Stimulated activated naive CD8-positive, alpha-beta T cell treated with anti-CD3 and anti-CD28 coated beads, Interleukin-15, Interleukin-2, amounts not matched to agents 100 ng/mL and 50 ng/mL, for 24 hours (primary cell): ENCODE data around the gene MMP21.
A peak's percentile ranks its signal among the peaks of the same experiment; 100 is the strongest.

Source experiments
- H3K27ac Mint-ChIP-seq: one replicate; pipeline ENCODE4 v1.8.0; 2021; ENCODE audit warnings: mild to moderate bottlenecking, mixed read lengths
- H3K27me3 Mint-ChIP-seq: one replicate; pipeline ENCODE4 v1.8.0; 2021; ENCODE audit warnings: mixed read lengths
- H3K36me3 Mint-ChIP-seq: one replicate; pipeline ENCODE4 v1.8.0; 2021; ENCODE audit warnings: low read depth, mixed read lengths
- H3K4me1 Mint-ChIP-seq: one replicate; pipeline ENCODE4 v1.8.0; 2021; ENCODE audit warnings: low read depth, mixed read lengths
- H3K4me3 Mint-ChIP-seq: one replicate; pipeline ENCODE4 v1.8.0; 2021; ENCODE audit warnings: mild to moderate bottlenecking, mixed read lengths
- H3K9me3 Mint-ChIP-seq: one replicate; pipeline ENCODE4 v1.8.0; 2021; ENCODE audit warnings: mixed read lengths

Gene MMP21

DNA sequence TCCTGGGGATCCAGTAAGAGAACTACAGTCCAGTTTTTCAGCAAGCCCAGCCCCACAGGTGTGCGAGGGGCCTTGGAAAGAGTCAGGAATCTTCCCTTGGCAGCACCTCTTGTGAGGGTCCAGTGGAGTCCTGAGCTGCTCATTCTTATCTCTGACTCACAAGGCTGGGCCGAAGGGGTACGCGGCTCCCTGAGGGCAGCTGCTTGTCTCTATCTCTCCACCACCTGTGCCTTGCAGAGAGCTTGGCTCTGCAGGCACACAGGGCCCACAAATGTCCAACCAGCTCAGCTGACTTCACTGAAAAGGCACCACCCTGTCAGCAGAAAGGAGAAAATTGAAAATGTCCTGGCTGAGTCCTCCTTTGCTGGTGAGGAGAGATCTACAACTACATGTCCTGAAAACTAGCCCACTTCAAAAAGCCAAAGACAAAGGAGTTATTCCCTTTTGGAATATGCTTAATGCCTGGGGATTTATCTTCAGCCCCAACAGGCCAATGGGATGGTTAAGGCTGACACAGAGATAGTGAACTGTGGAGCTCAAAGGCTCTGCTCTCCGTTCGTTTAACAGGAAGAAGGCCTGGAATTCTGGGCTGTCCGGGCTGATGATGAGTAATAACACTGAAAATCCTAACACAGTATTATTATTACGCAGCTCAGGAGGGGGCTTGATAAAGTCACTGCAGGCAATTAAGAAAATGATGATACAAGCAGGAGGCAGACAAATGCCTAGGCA is 24.0 kb upstream of the MMP21 start:
- H3K4me3 Mint-ChIP-seq: no peak overlapping the region
- peaks cover 5% of the 10 kb centered on the region for H3K36me3 Mint-ChIP-seq
- H3K4me1 Mint-ChIP-seq: peaks cover 5% of the 10 kb centered on the region
- H3K27me3 Mint-ChIP-seq: no peaks in the 10 kb centered on the region
- no peaks in the 10 kb centered on the region for H3K9me3 Mint-ChIP-seq
- H3K27ac Mint-ChIP-seq: no peak overlapping the region

DNA sequence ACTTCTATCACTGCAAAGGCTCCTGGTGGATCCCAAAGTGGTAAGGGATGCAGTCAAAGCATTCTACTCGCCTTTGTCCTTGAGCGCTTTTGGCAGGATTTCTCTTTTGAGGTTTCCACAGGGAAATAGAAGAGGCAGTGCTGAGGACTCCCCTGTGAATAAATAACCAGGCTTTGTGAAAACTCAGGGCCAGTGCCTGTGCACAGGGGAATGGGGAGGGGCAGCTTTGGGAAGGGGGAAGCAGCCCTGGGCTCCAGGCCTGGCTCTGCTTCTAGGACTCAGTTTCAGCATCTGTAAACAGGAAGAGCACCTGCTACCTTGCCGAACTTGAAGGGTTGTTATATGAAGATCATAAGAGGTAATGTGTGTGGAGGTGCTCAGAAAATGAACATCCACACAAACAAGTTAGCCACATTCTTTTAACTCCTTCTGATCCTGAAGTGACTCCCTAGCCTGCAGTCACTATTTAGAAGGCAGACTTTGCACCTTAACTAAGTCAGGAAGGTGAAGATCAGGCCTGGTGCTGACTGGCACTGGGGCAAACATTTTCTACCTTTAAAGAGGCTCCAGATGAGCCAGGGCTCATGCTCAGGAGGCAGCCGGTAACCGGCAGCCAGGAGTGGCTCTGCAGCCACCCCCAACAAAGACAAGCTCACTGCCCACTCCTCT is 22.5 kb upstream of the MMP21 start:
- no peaks in the 10 kb centered on the region for H3K9me3 Mint-ChIP-seq
- peaks cover 14% of the 10 kb centered on the region for H3K36me3 Mint-ChIP-seq
- H3K27ac Mint-ChIP-seq: no peak overlapping the region
- H3K27me3 Mint-ChIP-seq: no peaks in the 10 kb centered on the region
- H3K4me3 Mint-ChIP-seq: no peak overlapping the region
- peaks cover 5% of the 10 kb centered on the region for H3K4me1 Mint-ChIP-seq

DNA sequence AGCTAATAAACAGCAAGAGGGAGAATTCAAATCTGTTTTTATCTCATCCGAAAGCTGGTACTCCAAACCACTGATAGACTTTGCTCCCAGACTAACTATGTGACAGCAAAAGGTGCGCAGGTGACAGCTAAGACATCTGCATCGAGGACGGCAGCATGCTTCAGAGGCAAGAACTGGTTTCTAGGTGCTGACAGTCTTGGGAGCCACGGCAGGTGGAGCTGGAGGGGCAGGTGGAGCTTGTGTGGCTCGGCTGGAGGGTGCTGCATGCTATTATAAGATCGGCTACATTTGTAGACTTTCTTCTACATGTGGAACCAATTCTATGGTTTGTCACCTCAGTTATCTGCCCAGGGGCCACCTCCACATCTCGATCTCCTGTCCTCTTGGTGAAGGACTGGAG is 21.8 kb upstream of the MMP21 start:
- peaks cover 14% of the 10 kb centered on the region for H3K36me3 Mint-ChIP-seq

DNA sequence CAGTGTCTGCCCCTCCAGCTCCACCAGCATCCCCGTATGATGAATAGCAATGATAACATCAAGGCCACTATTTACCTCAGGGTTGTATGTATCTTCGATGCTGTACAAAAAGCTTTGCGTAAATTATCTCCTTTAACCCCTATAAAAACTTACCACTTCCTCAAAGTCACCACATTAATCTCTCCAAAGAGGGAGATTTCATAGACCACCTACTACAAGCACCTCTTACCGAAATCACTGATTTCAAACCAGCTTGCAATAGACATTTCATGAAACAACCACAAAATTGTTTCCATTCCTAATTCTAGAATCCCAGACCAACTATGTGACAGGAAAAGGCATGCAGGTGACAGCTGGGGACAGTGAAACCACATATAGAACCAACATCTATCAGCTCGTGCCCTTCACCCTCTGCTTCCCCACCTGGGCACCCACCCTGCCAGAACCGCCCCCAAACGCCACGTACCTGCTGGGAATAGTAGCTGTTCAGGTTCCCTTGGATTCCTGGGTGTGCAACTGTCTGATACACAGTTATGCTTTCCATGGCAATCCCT is 20.1 kb upstream of the MMP21 start:
- no peak overlapping the region for H3K27ac Mint-ChIP-seq
- H3K9me3 Mint-ChIP-seq: no peaks in the 10 kb centered on the region

More for the DNA sequence above, 21.8 kb upstream of the MMP21 start:
- H3K4me1 Mint-ChIP-seq: no peaks in the 10 kb centered on the region
- H3K4me3 Mint-ChIP-seq: no peak overlapping the region
- H3K27me3 Mint-ChIP-seq: no peaks in the 10 kb centered on the region
- no peaks in the 10 kb centered on the region for H3K9me3 Mint-ChIP-seq
- H3K27ac Mint-ChIP-seq: no peak overlapping the region

DNA sequence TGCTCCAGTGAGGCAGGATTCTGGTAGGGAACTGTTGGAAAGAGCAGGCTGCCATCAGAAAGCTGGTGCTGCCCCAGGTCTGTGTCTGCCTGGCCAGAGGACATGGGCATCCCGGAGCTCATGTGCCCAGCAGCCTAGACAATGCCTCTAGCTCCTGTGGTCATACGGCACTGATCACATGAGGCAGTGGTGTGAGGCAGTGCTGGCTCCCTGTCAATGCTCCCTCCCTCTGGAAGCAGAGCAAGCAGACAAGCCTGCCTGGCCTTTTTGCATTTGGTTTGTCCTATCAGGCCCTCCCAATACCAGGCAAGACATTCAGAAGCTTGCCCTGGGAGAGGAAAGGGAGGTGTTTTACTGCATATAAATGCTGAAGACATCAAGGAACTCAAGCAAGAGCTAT is 19.5 kb upstream of the MMP21 start:
- H3K4me3 Mint-ChIP-seq: no peak overlapping the region

More for the DNA sequence above, 20.1 kb upstream of the MMP21 start:
- H3K4me3 Mint-ChIP-seq: no peak overlapping the region
- H3K36me3 Mint-ChIP-seq: peaks cover 17% of the 10 kb centered on the region
- H3K4me1 Mint-ChIP-seq: no peaks in the 10 kb centered on the region
- no peaks in the 10 kb centered on the region for H3K27me3 Mint-ChIP-seq

DNA sequence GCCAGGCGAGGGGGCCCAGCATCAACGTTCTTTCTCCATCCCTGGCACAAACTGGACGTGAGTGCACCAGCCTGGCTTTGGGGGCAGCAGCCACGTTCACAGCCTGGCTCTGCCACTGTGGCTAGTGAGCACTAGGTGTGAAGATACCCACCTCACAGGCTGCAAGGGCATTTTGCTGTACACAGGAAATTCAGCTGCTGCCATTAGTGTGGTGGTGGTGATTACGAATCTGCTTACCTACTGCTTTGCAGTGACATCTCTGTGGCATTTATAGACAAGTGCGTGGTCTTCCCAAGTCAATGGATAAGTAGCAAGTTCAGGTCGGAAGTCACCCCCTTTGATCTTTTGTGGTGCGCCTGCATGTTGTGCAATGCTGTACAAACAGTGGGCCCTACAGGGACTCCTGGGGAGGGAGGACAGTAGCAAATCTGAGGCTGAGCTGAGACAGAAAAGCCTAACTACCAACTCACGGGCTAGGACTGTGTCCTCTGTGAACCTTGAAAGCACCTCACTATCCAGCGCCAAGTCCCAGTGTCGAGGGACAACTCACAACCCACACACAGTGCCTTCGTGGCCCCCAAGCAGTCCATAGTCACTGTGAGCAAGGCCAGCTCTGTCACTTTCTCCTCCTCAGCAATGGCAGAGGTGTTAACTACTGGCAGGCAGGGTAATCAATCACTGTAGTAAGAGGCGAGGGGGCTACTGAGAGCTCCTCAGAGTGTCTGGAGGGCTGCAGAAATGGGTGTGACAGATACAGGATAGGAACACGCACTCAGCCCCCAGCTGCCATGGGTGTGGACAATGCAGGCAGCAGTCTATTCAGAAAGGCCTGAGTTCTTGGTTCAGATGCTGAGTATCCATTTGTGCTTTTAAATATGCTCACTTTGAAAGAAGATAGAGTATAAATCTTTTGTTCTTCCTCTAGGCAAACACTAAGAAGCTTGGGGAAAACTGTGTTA is 17.0 kb upstream of the MMP21 start:
- Mint-ChIP-seq H3K36me3 (peaks cover 27% of the 10 kb centered on the region), H3K27ac (no peak overlapping the region), H3K4me1 (peaks cover 12% of the 10 kb centered on the region), H3K4me3 (no peak overlapping the region), H3K27me3 (no peaks in the 10 kb centered on the region), H3K9me3 (no peaks in the 10 kb centered on the region)

More for the DNA sequence above, 19.5 kb upstream of the MMP21 start:
- no peaks in the 10 kb centered on the region for H3K4me1 Mint-ChIP-seq
- no peaks in the 10 kb centered on the region for H3K9me3 Mint-ChIP-seq
- H3K27ac Mint-ChIP-seq: no peak overlapping the region
- H3K27me3 Mint-ChIP-seq: no peaks in the 10 kb centered on the region
- H3K36me3 Mint-ChIP-seq: peaks cover 19% of the 10 kb centered on the region

DNA sequence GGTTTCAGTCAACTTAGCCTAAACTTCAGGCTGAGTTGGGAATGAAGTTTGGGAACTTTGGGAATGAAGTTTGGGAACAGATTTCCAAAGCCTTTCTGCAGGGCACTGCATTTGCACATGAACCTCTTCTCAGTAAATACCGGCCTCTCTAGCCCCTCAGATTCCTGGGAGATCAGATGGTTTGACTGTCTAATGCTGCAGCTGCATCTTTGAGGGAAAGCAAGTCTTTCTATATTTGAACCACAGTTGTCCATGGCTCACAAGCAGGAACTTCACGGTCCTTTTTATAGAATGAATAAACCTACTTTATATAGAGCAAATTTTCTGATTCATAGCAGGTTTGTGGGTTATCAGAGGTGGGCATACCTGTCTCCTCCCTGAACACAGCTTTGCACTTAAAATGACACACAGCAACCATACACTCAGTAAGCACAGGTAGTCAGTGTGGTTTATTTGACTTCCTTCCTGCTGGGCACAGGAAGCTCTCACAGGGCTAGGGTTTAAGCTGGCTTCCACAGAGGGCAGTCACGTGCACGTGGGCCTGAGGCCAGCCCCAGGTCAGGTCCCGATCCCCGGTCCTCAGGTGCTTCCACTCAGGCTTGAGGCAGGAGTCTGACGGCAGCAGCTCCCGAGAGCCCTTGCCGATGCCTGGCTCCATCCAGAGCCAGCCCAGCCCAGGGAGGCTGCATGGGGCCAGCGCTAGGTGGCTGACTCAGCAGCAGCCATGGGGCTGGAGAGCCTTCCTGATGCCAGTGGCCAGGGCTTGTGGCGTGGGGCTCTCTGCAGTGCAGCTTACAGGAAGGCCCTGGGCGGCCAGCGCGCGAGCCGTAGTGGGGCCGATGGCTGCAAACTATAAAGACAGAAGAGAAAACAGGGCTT is 12.8 kb upstream of the MMP21 start:
- Mint-ChIP-seq H3K27ac (no peak overlapping the region), H3K4me1 (peaks cover 21% of the 10 kb centered on the region), H3K4me3 (no peak overlapping the region)

DNA sequence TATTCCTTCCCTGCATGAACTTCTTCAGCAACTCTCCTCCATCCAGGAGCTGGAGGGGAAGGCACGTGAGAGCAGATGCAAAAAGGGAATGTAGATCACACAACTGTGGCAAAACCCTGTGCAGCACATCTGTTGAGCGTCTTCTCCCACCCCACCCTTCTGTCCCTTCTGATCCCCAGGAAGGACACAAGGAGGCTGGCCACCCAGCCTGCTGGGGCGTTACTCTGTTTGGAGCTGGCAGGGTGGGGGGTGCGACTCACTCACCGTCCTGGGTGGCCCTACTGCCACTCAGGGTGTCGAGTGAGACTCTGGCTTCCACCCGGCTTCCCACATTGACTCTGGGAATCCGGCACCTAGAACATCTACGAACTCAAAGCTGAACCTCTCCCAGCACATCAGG is 10.2 kb upstream of the MMP21 start:
- H3K9me3 Mint-ChIP-seq: no peaks in the 10 kb centered on the region
- H3K36me3 Mint-ChIP-seq: peaks cover 10% of the 10 kb centered on the region
- H3K4me1 Mint-ChIP-seq: peaks cover 21% of the 10 kb centered on the region
- H3K27me3 Mint-ChIP-seq: no peaks in the 10 kb centered on the region
- H3K4me3 Mint-ChIP-seq: no peak overlapping the region
- no peak overlapping the region for H3K27ac Mint-ChIP-seq

More for the DNA sequence above, 12.8 kb upstream of the MMP21 start:
- H3K27me3 Mint-ChIP-seq: no peaks in the 10 kb centered on the region
- H3K9me3 Mint-ChIP-seq: no peaks in the 10 kb centered on the region
- H3K36me3 Mint-ChIP-seq: peaks cover 19% of the 10 kb centered on the region

DNA sequence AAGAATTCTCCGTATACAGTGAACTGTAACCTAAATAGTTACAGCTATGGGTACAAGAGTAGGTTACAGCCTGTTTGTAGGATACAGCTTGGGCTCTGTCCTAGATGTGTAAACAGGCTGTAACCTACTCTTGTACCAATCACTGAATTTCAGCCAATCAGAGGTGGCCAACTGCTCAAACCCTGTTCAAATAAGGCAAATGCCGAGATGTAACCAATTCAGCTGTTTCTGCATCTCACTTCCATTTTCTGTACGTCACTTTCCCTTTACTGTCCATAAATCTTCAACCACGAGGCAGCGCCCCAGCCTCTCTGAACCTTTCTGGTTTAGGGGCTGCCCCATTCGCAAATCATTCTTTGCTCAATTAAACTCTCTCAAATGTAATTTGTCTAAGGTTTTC is 8.3 kb upstream of the MMP21 start:
- no peak overlapping the region for H3K4me3 Mint-ChIP-seq
- H3K9me3 Mint-ChIP-seq: no peaks in the 10 kb centered on the region
- no peak overlapping the region for H3K27ac Mint-ChIP-seq
- H3K27me3 Mint-ChIP-seq: no peaks in the 10 kb centered on the region
- H3K36me3 Mint-ChIP-seq: no peaks in the 10 kb centered on the region
- peaks cover 21% of the 10 kb centered on the region for H3K4me1 Mint-ChIP-seq

DNA sequence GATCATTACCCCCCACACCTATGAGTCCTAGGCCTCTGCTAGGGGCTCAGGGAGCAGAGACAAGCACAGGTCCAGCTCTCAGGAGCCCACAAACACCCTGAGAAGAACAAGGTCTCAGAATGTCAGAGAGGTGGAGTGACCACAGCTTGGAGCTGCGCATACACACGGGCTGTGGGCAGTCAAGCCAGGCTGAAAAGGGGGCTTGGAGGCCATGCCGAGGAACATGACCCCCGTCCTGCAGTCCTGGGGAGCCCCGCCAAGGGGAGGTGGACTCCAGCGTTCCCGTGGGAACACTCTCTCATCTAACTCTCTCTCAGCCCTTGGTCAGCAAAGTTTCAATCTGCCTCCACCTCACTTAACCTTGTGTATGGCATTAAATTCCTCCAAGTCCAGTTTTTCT is 7.8 kb upstream of the MMP21 start:
- no peak overlapping the region for H3K4me3 Mint-ChIP-seq
- H3K9me3 Mint-ChIP-seq: no peaks in the 10 kb centered on the region
- no peaks in the 10 kb centered on the region for H3K27me3 Mint-ChIP-seq
- H3K4me1 Mint-ChIP-seq: peaks cover 17% of the 10 kb centered on the region
- no peak overlapping the region for H3K27ac Mint-ChIP-seq
- no peaks in the 10 kb centered on the region for H3K36me3 Mint-ChIP-seq

DNA sequence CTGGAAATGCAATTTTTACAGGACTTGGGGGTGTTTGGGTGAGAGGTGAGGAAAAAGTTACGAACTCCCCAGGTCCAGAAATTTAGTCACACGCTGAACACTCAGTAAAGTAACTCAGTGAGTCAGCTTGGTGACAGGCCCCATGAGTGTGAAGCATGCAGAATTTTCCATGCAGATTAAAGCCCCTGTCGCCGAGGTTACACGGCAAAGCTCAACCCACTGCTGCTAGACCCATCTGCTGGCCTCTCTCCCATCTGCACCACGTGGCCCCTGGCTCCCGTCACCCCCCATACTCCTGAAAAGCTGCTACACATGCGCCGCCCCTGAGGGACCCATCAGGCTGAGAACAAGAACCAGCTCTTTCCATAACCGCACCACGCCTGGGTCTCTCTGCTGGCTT is 7.0 kb upstream of the MMP21 start:
- Mint-ChIP-seq H3K4me3 (no peak overlapping the region), H3K4me1 (peaks cover 9% of the 10 kb centered on the region), H3K36me3 (no peaks in the 10 kb centered on the region), H3K27me3 (no peaks in the 10 kb centered on the region), H3K27ac (no peak overlapping the region), H3K9me3 (no peaks in the 10 kb centered on the region)

DNA sequence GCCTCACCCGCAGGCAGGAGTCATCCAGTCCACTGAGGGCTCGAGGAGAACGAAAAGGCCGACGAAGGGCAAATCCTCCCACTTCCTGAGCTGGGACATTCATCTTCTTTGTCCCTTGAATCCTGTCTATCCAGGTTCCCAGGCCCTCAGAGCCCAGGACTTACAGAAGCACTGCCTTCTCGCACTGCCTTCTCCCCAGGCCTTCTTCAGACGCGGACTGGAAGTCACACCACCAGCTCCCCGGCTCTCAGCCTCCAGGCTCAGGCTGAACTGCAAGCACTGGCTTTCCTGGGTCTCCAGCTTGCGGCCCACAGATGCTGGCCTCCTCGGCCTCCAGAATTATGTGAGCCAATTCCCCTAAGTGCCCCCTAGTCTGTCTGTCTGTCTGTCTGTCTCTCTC is 6.4 kb upstream of the MMP21 start:
- H3K4me1 Mint-ChIP-seq: peaks cover 4% of the 10 kb centered on the region
- no peaks in the 10 kb centered on the region for H3K9me3 Mint-ChIP-seq
- no peaks in the 10 kb centered on the region for H3K27me3 Mint-ChIP-seq
- no peaks in the 10 kb centered on the region for H3K36me3 Mint-ChIP-seq
- H3K27ac Mint-ChIP-seq: no peak overlapping the region
- no peak overlapping the region for H3K4me3 Mint-ChIP-seq

DNA sequence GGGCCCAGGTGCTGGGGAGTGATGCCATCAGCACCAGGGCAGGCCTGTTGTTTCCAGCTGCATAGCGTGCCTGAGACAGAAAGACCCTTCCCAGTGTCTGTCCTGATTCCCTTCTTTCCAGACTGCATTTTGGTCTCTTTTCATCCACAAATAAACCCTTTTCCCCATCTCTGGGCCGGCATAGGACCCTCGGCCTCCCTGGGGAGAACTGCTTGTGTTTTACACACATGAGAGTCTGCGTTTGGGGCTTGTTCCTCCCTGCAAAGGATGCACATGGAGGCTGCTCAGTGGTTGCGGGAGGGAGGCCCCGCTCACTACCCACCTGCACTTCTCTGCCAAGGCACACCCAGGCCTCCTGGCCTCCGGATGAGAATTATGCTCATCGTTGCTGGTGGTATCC is 5.8 kb upstream of the MMP21 start:
- Mint-ChIP-seq H3K4me1 (no peaks in the 10 kb centered on the region), H3K9me3 (no peaks in the 10 kb centered on the region)

More for the DNA sequence above, 5.8 kb upstream of the MMP21 start:
- H3K4me3 Mint-ChIP-seq: no peak overlapping the region
- H3K36me3 Mint-ChIP-seq: no peaks in the 10 kb centered on the region
- peak overlapping the region; percentile 2 for H3K27ac Mint-ChIP-seq
- H3K27me3 Mint-ChIP-seq: no peaks in the 10 kb centered on the region
